ENCODE data around the gene DHX8. TPM values are rescaled to one million over a fixed set of nuclear protein-coding genes. Genes with fewer than 3 reads are reported as not detected.
"Not testable (repeated sequence)": the region's sequence is repeated elsewhere in the genome, so short reads cannot be mapped to it uniquely, and the experiment has no call there.

Gene DHX8
- total RNA-seq: 37.0 TPM
- long read RNA-seq, partial matches to known transcripts: 4 of 9 reads
- long read RNA-seq, other reads (novel, unspliced or antisense): 5 of 9 reads

DNA sequence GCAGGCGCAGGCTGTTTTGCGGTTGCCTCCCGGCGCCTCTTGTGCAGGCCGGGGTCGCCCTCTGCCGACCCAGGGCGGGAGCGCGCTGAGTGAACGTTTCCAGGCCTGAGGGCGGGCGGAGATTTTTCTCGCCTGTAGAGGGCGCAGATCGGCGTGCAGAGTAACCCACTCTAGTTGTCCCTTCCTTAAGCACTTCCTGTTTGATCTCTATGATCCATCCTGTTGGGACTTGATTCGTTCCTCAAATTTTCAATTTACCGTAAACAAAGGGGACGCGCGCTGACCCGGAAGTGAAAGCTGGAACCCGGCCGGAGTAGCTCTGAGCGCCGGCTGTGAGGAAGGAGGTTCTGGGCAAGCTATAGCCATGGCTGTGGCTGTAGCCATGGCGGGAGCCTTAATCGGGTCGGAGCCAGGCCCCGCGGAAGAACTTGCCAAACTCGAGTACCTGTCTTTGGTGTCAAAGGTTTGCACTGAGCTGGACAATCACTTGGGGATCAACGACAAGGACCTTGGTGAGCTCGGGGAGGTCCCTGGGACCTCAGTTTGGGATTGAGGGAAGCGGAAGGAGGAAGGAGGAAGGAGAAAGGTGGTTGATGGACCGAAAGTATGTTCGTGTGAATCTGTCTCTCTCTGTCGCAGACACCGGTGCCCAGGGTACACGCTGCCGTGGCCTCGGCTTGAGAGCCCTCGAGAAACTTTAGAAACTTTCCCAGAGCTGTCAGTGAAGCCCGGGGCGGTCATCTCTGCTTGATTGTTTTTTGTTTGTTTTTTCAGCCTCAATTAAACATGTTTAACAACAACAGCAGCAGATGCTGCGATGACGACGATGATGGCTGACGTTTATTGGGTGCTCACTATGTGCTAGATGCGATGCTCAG lies at the start of gene DHX8:
Gene DHX8, plus strand, starts transcription at position 302 of the 878 bp plus-strand sequence. Its CDS starts 63 bp downstream, at position 365.
- peak; percentile 99 for DNase-seq (ENCODE audit: low spot score)

DNA sequence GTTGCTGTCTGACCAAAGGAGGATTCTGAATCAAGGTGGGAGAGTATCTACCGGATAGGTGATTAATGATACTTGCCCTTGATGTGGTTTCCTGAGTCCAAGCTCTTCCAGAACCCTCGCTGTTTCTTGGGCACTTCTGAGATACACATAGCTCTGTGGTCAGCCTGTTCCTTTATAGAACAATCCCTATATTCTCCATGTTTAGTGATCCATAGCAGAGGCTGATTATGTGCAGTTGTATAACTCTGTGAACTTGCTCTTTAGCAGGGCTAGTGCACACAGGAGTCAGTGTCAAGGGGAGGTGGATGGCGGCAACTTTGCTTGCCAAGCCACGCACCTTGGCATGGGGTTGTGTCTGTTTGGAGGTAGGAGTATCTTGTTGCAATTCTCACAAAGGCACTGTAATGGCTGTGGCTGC lies 48.9 kb upstream of the DHX8 start:
- no peak for DNase-seq (ENCODE audit: low spot score)

DNA sequence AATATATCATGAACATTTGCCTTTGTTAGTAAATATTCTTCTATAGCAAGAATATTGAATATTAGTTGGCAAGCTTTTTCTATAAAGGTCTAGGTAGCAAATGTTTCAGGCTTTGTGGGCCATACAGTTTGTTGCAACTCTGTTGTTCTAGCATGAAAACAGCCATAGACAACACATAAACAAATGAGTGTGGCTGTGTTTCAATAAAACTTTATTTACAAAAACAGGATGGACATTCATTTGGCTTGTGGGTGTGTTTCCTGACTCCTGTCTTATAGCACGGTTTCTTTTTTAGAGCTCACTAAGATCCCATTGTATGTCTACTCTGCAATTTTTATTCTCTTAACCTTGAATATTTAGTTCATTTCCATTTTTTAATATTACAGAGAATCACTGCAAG lies 46.0 kb upstream of the DHX8 start:
- DNase-seq (ENCODE audit: low spot score): no peak

DNA sequence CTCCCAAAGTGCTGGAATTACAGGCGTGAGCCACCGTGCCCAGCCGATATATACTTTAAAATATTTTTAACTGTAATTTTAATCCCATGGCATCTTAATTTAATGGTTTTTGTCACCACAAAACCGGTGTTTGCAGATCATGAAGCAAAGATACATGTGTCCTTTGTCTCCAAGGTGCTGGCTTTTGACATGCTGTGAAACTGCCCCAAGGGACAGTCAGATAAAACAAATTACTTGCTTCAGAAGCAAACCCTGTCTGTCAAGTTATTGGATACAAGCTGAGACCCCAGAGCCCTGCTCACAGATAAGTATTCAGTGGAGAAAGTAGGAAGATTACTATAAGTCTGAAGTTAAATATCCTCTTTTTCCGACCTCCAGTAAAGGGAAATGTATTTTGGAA lies 45.1 kb upstream of the DHX8 start:
- DNase-seq (ENCODE audit: low spot score): no peak

DNA sequence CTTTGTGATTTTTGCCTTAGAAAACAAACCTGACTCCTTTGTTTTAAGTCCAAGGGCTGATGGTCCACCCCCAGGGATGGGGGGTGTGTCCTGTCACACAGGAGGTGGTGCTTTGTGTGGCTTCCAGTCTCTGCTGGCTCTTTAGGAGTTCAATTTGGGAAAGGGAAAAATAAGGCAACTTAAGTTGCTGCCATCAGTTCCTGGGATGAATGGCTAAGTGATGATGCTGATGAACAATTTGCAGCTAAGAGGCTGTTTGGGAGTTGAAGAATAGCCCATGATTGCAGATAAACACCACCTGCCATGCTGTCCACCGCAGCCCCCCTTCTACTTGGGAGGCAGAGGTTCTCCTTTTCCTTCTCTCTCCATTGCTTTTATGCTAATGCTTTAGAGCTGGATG lies 44.7 kb upstream of the DHX8 start:
- DNase-seq (ENCODE audit: low spot score): no peak

DNA sequence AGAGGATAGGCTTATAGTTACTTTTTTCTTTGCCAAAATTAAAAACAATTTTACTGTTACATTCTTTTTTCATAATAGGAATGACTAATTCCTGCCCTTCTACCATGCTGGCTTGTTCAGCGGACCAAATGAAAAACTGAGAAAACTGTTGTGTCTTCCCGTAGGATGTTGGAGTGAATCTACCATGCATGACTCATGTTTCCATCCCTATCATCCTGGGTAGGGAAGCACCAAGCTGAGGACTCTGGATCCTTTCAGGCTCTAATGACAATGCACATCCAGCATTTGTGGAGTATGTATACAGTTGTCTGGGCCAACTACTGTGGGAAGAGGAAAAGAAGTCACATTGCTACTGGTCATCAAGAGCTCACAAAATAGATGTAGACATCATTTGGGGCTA lies 41.1 kb upstream of the DHX8 start:
- DNase-seq (ENCODE audit: low spot score): no peak

DNA sequence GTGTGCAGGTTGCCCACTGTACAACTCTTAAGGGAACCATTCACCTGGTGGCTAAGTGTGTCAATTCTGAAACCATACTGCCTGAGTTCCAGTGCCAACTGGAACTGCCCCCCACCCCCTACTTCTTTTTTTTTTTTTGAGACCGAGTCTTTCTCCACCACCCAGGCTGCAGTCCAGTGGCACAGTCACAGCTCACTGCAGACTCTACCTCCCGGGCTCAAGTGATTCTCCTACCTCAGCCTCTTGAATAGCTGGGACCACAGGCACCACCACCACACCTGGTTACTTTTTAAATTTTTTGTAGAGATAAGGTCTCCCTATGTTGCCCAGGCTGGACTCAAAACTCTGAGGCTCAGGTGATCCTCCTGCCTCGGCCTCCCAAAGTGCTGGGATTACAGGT lies 40.4 kb upstream of the DHX8 start:
- no peak for DNase-seq (ENCODE audit: low spot score)

DNA sequence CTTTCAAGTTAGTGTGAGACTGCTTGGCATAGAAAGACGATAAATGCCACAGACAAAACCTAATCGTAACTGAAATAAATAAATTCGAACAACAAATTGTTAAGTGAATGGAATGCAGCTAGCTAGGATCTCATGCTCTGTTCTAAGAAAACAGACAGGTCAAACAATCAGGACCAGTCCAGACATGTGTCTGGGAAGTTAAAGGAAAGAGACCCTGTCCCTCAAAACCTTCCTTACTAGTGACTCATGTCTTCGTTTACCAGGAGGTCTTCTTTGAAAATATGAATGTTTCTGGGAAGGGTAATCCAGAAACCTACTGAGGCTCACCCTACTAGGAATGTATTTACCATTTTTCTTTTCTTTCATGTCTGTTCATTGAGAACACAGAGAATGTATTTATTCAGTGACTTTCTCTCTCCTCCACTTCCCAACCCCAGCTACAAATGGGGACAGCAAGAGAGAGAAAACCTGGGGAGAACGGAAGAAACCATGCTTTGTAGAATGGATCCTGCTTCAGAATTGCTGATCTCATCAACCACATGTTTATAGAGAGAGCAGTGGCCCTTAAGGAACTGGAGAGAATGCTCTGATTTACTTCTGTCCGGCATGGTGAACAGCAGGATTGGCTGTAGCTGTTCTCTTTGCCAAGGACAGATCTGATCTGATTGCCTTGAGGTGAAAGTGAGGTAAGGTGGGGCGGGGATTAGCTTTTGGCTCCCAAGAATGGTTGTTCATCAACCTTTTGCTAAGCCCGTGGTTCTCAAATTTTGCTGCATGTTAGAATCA lies 39.4 kb upstream of the DHX8 start:
- no peak for DNase-seq (ENCODE audit: low spot score)

DNA sequence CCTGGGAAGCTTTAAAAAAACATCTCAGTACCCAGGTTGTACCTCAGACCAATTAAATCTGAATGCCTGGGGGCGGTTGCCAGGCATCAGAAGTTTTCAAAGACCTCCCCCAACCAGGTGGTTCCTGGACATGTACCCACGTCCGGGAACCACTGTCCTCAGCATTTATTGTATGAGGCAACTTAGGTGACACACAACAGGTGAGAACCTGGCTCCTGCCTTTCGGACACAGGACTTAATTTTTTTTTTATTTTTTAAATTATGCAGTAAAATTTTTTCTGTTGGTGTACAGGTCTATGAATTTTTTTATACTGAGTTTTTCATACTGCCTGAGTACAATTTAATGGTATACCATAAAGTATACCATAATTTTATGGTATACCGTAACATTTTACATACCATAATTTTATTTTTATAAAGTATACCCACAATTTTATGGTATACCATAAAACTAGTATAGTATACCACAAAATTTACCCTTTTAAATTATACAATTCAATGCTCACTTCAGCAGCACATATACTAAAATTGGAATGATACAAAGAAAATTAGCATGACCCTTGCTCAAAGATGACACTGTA lies 38.7 kb upstream of the DHX8 start:
- no peak for DNase-seq (ENCODE audit: low spot score)

DNA sequence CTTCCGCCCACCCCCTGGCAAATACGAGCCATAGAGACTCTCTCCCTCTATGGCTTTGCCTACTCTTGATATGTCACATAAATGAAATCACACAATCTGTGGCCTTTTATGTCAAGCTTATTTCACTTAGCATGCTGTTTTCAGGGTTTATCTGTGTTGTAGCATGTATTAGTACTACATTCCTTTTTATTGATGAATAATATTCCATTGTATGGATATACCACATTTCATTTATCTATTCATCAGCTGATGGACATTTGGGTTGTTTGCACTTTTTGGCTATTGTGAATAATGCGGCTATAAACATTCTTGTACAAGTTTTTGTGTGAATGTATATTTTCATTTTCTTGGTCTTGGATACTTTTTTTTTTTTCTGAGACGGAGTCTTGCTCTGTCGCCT lies 37.0 kb upstream of the DHX8 start:
- DNase-seq (ENCODE audit: low spot score): no peak

DNA sequence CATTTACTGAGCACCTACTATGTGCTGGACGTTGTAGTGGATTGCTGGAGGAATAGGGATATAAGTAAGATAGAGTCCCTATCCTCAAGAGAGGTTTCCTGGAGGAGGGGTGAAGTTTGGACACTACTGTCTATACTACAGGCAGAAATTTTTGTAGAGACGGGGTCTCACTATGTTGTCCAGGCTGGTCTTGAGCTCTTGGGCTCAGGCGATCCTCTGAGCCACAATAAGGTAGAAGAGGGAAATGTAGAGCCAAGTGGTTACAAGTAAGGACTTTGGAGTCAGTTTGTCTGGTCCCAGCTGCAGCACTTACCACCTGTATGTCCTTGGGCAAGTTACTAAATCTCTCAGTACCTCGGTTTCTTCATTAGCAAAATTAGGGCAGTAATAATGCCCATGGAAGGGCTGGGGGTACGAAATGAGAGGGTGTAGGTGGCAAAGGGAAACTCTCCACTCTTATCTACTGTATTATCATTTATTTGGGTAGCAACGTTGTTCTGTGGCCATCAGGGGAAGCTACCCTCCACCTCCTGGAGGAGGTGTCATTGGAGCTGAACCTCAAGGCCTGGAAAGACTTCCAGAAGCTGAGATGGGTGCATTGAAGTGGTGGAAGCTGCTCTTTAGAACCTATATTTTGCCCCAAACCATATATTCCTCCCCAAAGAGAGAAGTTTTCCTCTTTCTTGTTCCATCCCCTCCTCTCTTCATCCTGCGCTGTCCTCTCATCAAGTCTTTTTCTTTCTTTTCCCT lies 34.9 kb upstream of the DHX8 start:
- no peak for DNase-seq (ENCODE audit: low spot score)

DNA sequence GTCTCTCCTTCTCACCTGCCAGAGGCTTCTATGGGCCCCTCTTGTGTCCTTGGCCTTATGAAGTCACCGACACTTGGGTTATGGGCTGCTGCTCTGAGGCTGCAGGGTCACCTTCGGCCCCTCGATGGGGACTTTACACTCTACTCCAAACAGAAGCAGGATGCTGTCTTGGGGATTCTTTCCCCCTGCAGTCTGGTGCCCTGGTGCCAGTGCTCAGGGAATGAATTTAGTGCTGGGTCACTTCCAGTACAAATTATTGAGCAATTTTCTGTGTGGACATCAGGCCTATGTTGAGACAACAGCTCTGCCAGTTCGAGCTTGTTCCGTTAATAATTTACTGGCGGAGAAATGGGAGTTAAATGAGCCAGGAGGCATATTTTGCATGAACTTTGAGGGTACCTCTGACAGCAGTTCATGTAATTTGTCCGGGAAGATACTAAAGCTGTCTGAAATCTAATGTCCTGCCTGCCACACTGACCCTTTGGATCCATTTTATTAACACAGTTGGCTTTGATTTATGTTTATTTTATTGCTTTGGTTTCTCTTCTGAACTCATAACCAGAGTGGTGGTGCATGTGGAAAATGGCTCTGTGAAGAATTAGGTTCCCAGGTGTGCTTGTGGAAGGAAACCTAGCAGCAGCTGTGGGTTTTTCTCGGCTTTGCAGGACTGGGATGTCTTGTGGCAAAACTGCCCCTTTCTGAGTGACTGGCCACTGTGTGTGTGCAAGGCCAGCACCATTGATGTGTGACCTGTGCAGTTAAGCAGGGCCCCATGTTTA lies 34.1 kb upstream of the DHX8 start:
- DNase-seq (ENCODE audit: low spot score): no peak

DNA sequence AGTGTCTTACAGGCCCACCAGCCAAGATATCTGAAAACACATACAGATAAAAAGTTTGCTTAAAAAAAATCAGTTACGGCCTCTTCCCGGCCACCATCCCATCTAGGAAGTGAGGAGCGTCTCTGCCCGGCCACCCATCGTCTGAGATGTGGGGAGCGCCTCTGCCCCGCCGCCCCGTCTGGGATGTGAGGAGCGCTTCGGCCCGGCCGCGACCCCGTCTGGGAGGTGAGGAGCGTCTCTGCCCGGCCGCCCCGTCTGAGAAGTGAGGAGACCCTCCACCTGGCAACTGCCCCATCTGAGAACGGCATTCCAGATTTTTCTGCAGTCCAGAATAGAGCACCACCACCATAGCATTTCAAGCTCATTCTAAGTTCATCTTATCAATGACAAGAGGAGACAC lies 33.0 kb upstream of the DHX8 start:
- not testable (repeated sequence) for DNase-seq (ENCODE audit: low spot score)

DNA sequence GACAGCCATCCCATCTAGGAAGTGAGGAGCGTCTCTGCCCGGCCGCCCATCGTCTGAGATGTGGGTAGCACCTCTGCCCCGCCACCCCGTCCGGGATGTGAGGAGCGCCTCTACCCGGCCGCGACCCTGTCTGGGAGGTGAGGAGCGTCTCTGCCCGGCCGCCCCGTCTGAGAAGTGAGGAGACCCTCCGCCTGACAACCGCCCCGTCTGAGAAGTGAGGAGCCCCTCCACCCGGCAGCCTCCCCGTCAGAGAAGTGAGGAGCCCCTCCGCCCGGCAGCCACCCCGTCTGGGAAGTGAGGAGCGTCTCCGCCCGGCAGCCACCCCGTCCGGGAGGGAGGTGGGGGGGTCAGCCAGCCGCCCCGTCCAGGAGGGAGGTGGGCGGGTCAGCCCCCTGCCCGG lies 32.0 kb upstream of the DHX8 start:
- DNase-seq (ENCODE audit: low spot score): not testable (repeated sequence)

DNA sequence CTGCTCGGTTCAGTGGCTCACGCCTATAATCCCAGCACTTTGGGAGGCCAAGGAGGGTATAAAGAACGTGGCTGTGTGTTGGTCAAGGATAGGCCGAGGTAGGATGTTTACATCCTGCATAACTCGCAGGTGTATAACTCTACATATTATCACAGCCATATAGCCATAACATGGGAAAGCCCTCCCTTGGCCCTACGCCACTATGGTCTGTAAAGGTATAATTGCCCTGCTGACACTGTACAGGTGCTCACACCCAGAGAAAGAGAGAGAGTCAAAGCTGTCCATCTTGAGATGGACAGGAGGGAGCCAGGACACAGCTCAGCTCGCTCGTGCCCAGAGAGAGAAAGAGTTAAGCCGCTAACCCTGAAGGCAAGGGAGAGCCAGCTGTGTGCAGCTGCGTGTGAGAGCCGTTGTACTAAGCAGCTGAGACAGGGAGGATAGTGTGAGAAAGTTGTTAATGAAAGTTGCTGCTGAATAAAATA lies 30.4 kb upstream of the DHX8 start:
- DNase-seq (ENCODE audit: low spot score): no peak

DNA sequence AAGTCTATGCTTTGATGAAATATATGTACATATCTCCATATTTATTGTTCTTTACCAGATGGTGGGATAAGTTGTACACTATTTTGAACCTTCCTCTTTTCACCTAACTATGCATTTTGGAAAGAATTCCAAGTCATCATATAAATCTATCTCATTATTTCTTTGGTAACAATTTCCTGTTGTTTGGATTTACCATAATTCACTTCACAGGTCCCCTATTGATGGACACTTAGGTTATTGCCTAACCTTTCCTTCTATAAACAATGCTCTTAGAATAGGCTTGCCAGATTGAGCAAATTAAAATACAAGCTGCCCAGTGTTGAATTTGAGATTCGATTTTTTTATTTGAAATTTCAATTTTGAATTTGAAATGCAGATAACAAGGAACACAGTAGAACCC lies 28.9 kb upstream of the DHX8 start:
- no peak for DNase-seq (ENCODE audit: low spot score)

DNA sequence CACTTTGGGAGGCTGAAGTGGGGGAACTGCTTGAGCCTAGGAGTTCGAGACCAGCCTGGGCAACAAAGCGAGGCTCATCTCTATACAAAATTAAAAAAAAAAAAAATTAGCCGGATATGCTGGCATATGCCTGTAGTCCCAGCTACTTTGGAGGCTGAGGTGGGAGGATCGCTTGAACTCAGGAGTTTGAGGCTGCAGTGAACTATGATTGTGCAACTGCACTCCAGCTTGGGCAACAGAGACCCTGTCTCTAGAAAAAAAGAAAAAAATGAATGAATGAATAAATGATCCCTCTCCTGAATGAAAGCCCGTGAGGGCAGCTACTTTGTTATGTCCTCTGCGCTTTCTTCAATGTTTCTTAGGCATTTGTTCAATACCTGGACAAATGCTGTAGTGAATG lies 27.7 kb upstream of the DHX8 start:
- no peak for DNase-seq (ENCODE audit: low spot score)

DNA sequence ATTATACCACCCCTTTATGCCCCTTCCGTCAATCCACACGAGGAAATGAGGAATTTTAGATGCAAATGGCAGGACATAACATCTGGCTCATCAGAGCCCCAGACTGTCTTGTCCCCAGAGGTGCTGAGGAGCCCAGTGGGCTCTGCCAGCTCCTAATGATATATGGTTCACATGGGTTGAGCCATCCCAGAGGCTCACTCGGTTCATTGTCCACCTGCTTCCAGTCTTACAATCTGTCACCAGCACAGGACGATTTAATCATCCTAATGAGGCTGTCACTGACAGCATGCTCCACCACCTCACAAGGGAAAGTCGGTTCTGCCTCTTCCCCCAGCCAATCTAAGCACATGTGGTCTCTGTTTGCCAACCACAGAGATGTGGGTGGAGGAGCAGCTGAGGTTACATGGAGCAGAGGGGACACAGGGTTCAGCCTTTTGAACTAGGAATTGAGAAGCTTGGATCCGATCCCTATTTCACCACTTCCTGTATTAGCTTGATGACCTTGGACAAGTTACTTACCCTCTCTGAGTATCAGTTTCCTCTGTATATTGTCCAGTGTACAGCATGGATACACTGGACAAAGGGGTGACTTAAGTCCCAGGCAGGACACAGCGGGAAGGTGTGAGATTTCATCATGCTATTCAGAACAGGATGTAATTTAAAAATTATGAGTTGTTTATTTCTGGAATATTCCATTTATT lies 27.0 kb upstream of the DHX8 start:
- DNase-seq (ENCODE audit: low spot score): no peak

DNA sequence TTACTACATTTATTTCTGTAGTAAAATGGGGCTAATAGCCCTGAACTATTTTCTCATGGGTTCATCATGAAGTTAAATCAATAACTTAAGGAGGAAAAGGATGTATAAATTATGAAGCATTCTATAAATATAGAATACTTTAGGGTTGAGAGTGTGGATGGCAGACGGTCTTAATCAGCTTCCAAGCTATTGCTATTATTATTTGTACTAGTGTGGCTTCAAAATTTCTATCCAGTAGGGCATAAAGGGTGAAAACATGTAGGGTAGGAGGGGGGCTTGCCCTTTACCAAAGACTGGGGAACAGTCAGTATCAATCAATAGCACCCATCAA lies 26.4 kb upstream of the DHX8 start:
- DNase-seq (ENCODE audit: low spot score): no peak

DNA sequence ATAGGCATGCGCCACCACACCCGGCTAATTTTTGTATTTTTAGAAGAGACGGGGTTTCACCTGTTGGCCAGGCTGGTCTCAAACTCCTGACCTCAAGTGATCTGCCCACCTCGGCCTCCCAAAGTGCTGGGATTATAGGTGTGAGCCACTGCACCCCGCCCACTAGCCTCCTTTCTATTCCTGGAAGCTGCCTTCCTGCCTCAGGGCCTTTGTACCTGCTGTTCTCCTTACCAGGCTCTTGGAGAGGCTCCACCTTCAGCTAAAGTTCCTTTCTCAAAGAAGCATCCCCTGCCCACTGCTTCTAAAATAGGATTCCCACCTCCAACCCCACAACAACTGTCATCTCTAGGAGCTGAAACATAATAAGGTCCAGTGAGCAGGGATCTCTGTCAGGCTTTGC lies 23.9 kb upstream of the DHX8 start:
- not testable (repeated sequence) for DNase-seq (ENCODE audit: low spot score)

All from mesenteric fat pad (tissue), 1 donor.